ENCODE measurements around the gene CARMIL3.

DNA sequence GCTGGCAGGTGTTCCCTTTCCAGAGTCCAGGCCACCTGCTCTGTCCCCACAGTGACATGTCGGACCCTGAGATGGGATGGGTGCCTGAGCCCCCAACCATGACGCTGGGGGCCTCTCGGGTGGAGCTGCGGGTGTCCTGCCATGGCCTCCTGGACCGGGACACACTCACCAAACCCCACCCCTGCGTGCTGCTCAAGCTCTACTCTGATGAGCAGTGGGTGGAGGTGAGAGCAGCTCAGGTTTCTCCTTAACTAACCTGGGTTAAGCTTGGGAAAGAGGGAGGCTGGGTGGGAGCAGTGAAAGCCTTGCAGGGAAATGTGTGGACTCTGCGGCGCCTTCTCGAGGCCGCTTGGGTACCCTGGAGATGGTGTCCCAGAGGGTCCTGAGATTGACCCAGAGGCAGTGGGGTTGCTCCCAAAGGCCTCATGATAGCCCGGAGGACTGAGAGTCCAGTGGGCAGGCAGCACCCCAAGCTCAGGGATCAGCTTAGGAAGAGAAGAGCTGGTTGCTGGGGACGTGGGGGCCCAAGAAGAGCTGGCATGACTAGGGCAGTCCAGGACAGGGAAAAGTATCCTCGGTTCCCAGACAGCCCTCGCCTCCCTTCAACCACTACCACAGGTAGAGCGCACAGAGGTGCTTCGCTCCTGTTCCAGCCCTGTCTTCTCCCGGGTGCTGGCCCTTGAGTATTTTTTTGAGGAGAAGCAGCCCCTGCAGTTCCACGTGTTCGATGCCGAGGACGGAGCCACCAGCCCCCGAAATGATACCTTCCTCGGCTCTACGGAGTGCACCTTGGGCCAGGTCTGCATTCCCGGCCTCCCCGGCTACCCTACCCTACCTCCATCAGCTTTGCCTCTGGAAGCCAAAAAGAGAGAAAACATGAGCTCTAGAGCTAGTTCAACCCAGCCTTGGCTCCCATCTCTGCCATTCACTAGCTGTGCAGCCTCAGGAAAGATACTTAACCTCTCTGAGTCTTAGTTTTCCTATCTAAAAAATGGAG, 21.4 kb downstream of the CARMIL3 start:
- TF ChIP-seq, protein P1, sequence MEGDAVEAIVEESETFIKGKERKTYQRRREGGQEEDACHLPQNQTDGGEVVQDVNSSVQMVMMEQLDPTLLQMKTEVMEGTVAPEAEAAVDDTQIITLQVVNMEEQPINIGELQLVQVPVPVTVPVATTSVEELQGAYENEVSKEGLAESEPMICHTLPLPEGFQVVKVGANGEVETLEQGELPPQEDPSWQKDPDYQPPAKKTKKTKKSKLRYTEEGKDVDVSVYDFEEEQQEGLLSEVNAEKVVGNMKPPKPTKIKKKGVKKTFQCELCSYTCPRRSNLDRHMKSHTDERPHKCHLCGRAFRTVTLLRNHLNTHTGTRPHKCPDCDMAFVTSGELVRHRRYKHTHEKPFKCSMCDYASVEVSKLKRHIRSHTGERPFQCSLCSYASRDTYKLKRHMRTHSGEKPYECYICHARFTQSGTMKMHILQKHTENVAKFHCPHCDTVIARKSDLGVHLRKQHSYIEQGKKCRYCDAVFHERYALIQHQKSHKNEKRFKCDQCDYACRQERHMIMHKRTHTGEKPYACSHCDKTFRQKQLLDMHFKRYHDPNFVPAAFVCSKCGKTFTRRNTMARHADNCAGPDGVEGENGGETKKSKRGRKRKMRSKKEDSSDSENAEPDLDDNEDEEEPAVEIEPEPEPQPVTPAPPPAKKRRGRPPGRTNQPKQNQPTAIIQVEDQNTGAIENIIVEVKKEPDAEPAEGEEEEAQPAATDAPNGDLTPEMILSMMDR (IDR thresholded peaks at IDR 0.05; ENCODE audit: poor library complexity, severe bottlenecking) = no peak
- TF ChIP-seq RAD21 (conservative IDR thresholded peaks at IDR 0.05) (no peak), POLR2AphosphoS5 (IDR thresholded peaks at IDR 0.05) (no peak)

Measured in neural cell (in vitro differentiated cells).